GM12878 (cell line): ENCODE measurements around the gene XNDC1N. TPM values are rescaled to one million over a fixed set of nuclear protein-coding genes. Genes with fewer than 3 reads are reported as not detected.

ENCODE experiments used
- ATAC-seq: fragments of 200-7000 bp; cut with Tn5 transposase; 3 replicates; pipeline ENCODE4 v1.9.1; 2020; ENCODE audit warnings: mild to moderate bottlenecking, moderate library complexity
- BruUV-seq: library from RNA; stranded (reverse); fragments of 400-500 nt; replicated peaks from 2 replicates; lab custom pipeline; 2021; lab: Mats Ljungman, UMichigan
- CTCF ChIA-PET: fragments of 300-600 bp; sonication (Branson Sonifier 250); formaldehyde crosslinking; extraction: SDS; loops from one replicate; lab custom pipeline; 2021; ENCODE audit warnings: inconsistent platforms; lab: Yijun Ruan, JAX
- POLR2A ChIA-PET: fragments of 350-600 bp; formaldehyde crosslinking; extraction: SDS; loops from one replicate; lab custom pipeline; 2021; ENCODE audit warnings: inconsistent platforms; lab: Charles Lee
- RAD21 ChIA-PET: fragments of 300-600 bp; sonication (Branson Sonifier 250); formaldehyde crosslinking; loops from one replicate; lab custom pipeline; 2023; ENCODE audit warnings: antibody characterized with exemption; ENCODE audit not compliant: unreplicated experiment; lab: Charles Lee
- SMC1A ChIA-PET: fragments of 300-600 bp; sonication (Branson Sonifier 250); formaldehyde crosslinking; loops from one replicate; lab custom pipeline; 2023; ENCODE audit not compliant: unreplicated experiment, uncharacterized antibody; lab: Charles Lee
- DNase-seq: peaks from one replicate; pipeline ENCODE4 v3.0.0-alpha.2; 2011; ENCODE audit warnings: low read depth, low spot score
- FAIRE-seq: peaks from 3 replicates; lab custom pipeline; 2011; peaks lifted over from hg19 to GRCh38; lab: Jason Lieb, UNC
- H2AFZ ChIP-seq: 2 replicates; pipeline ENCODE4 v1.6.0; 2011; ENCODE audit warnings: low read depth, low read length, control low read depth; ENCODE audit not compliant: control insufficient read depth
- H3K27ac ChIP-seq: 2 replicates; pipeline ENCODE4 v1.5.1; 2011; ENCODE audit warnings: control low read depth; ENCODE audit not compliant: control insufficient read depth, insufficient read depth
- H3K27me3 ChIP-seq, 2 experiments: replicated peaks in 1 of 2; 2 replicates each; pipeline versions ENCODE4 v1.6.0 to v1.6.1; 2011; ENCODE audit warnings: low read length in 1 of 2; ENCODE audit not compliant: control insufficient read depth in 2 of 2, insufficient read depth in 2 of 2
- H3K36me3 ChIP-seq, 2 experiments: 2 replicates each; pipeline ENCODE4 v1.5.1; 2011; ENCODE audit warnings: low read length in 1 of 2; ENCODE audit not compliant: control insufficient read depth in 2 of 2, insufficient read depth in 2 of 2
- H3K4me1 ChIP-seq: 2 replicates; pipeline ENCODE4 v1.6.1; 2011; ENCODE audit warnings: mild to moderate bottlenecking, low read length, moderate library complexity, mixed read lengths; ENCODE audit not compliant: control insufficient read depth, insufficient read depth
- H3K4me2 ChIP-seq: 2 replicates; pipeline ENCODE4 v1.6.0; 2011; ENCODE audit warnings: control low read depth; ENCODE audit not compliant: control insufficient read depth, insufficient read depth
- H3K4me3 ChIP-seq: fragments of 200-600 bp; sonication (generic); 2 replicates; pipeline ENCODE4 v1.5.1; 2016
- H3K79me2 ChIP-seq: 2 replicates; pipeline ENCODE4 v1.6.0; 2011; ENCODE audit warnings: low read length; ENCODE audit not compliant: control insufficient read depth, insufficient read depth
- H3K9ac ChIP-seq: 2 replicates; pipeline ENCODE4 v1.8.0; 2011; ENCODE audit warnings: low read length, control low read depth, mixed read lengths; ENCODE audit not compliant: control insufficient read depth, insufficient read depth
- H3K9me3 ChIP-seq: replicated peaks from 3 replicates; pipeline ENCODE4 v1.5.1; 2011; ENCODE audit warnings: mild to moderate bottlenecking, low read length; ENCODE audit not compliant: control insufficient read depth, insufficient read depth
- H4K20me1 ChIP-seq: 2 replicates; pipeline ENCODE4 v1.6.0; 2011; ENCODE audit not compliant: control insufficient read depth, insufficient read depth
- ATF7 ChIP-seq: fragments of 450-650 bp; IDR thresholded peaks from 2 replicates; pipeline ENCODE4 v1.6.1; 2016; ENCODE audit warnings: low read depth, mild to moderate bottlenecking
- CREM ChIP-seq: IDR thresholded peaks from 2 replicates; pipeline ENCODE4 v1.6.1; 2014; ENCODE audit warnings: antibody characterized with exemption, low read depth
- EED ChIP-seq: sonication (generic); IDR thresholded peaks from 2 replicates; pipeline ENCODE4 v1.6.1; 2016; ENCODE audit warnings: antibody characterized with exemption, low read depth
- EGR1 ChIP-seq, 2 experiments: IDR thresholded peaks; 1 replicate in 1 of 2; 2 replicates in 1 of 2; pipeline ENCODE4 v1.6.1; 2011 to 2012; ENCODE audit warnings: low read depth in 2 of 2, low read length in 2 of 2, borderline replicate concordance in 1 of 2, mild to moderate bottlenecking in 1 of 2, moderate library complexity in 1 of 2
- NR2F1 ChIP-seq: fragments of 450-650 bp; conservative IDR thresholded peaks from 2 replicates; pipeline ENCODE4 v1.6.1; 2017; ENCODE audit warnings: mild to moderate bottlenecking
- WGBS: methylation state at CpG from one replicate; pipeline ENCODE4 v1.1.6; 2016; ENCODE audit warnings: low lambda C conversion rate; ENCODE audit not compliant: insufficient replicate concordance, insufficient coverage; ENCODE audit errors: missing lambda C conversion rate; 5-methylcytosine and 5-hydroxymethylcytosine counted together
- in situ Hi-C: fragments of 300-500 bp; cut with MboI; formaldehyde crosslinking; loops from 9 replicates; pipeline ENCODE4 v1.14.3; 2018; ENCODE audit warnings: mixed read lengths
- intact Hi-C: fragments of 100-400 bp; cut with micrococcal nuclease; formaldehyde crosslinking; loops from one replicate; pipeline ENCODE4 v1.14.2; 2022; ENCODE audit not compliant: unreplicated experiment
- polyA plus RNA-seq, 11 experiments: library from polyadenylated mRNA; depleted of rRNA in 4 of 11; unstranded in 6 of 11; stranded (reverse) in 5 of 11; fragments of >200 nt; fragmentation: Nextera tagmentation in 4 of 11; fragmentation: Illumina TruSeq in 1 of 11; extraction: Ambion mirVana in 4 of 11; extraction: Trizol in 1 of 11; gene quantifications; 1 replicate in 1 of 11; 2 replicates in 10 of 11; pipeline versions ENCODE4 v1.2.1 to v1.2.3, GENCODE V29; 2011 to 2016; ENCODE audit warnings: inconsistent platforms in 2 of 11, missing spikeins in 2 of 11, low read depth in 1 of 11
- total RNA-seq, 4 experiments: library from RNA; depleted of rRNA in 3 of 4; stranded (reverse); fragments of >200 nt in 3 of 4; fragmentation: Illumina TruSeq in 1 of 4; extraction: Trizol in 1 of 4; gene quantifications; 2 replicates each; pipeline versions ENCODE4 v1.2.1 to v1.2.3, GENCODE V29; 2013 to 2021

The XNDC1N gene
- total and polyA plus RNA-seq, 10 of the 15 experiments (the other 5 are each of a cell fraction or from before 2014, with no cell fraction given), result 5.7 to 13.7 (median 9.8) TPM

- H3K4me2 ChIP-seq, result peak overlapping the region; percentile 84
- peaks cover 0 to 4% of the 10 kb centered on the region in 2 experiments; a peak in 1 of 4 replicates for H3K36me3 ChIP-seq
- in situ Hi-C loops (no loop called here), intact Hi-C loops (no loop called here)
- ATAC-seq, result no peak
- no peak for DNase-seq
- ChIA-PET RAD21 (interaction anchor here (0.9 to 3.8 kb wide), 13 partner anchors 8 to 500 kb away, joined by 3 to 24 read pairs (median 5); partner anchors contain the start of gene IL18BP), POLR2A (interaction anchor here (0.6 to 3.4 kb wide), 14 partner anchors 8 to 165 kb away, joined by 3 to 25 read pairs (median 4); no protein-coding TSS in a partner anchor), CTCF (interaction anchor here (0.5 to 6.8 kb wide), 8 partner anchors 13 to 213 kb away, joined by 3 to 49 read pairs (median 5); no protein-coding TSS in a partner anchor), SMC1A (interaction anchor here (0.5 to 7.3 kb wide), 12 partner anchors 8 to 500 kb away, joined by 3 to 63 read pairs (median 7); no protein-coding TSS in a partner anchor)
- no peaks in the 10 kb centered on the region for H3K27me3 ChIP-seq
- no peak overlapping the region for H2AFZ ChIP-seq
- peak overlapping the region; percentile 93 for H3K9ac ChIP-seq
- H3K4me3 ChIP-seq, result peak overlapping the region; percentile 86
- FAIRE-seq, result no peak
- TF ChIP-seq EGR1 (IDR thresholded peaks at IDR 0.05; ENCODE audit: borderline replicate concordance in 1 of 2, low read depth in 2 of 2, low read length in 2 of 2) (no peak), EED (peak; percentile 51; the same call in 1 of the 2 replicates), CREM (peak; percentile 32; the same call in 1 of the 2 replicates), ATF7 (peak; percentile 39; the same call in 1 of the 2 replicates), NR2F1 (peak; percentile 50; the same call in 1 of the 2 replicates)
- peak overlapping the region; percentile 98 for H3K27ac ChIP-seq
- TSS peak; percentile 51 for BruUV-seq
- peaks cover 88% of the 10 kb centered on the region for H3K79me2 ChIP-seq
- WGBS, result under 1% methylated on average over 11 of the region's 11 CpGs
- peaks cover 26% of the 10 kb centered on the region for H3K4me1 ChIP-seq
- no peaks in the 10 kb centered on the region for H4K20me1 ChIP-seq
- H3K9me3 ChIP-seq, result no peaks in the 10 kb centered on the region
Observed at GRCh38 chr11:71930556-71931244, 2.3 kb upstream of the XNDC1N start.
